ENCODE data around the gene ASMTL.

Gene ASMTL

GRCh38 chrX:1466971-1467561, 14.4 kb upstream of the ASMTL start:
- Histone ChIP-seq H3K36me3 (ENCODE audit: control insufficient read depth, insufficient read depth, low read length) (no peaks in the 10 kb centered on the region), H3K9me3 (ENCODE audit: control insufficient read depth, low read length) (no peaks in the 10 kb centered on the region), H3K4me1 (ENCODE audit: control insufficient read depth, insufficient read depth, low read length, poor library complexity, severe bottlenecking) (peaks cover 11% of the 10 kb centered on the region), H3K4me3 (ENCODE audit: extremely low read depth, insufficient read depth, low read length, poor library complexity, severe bottlenecking) (no peak overlapping the region), H3K27ac (ENCODE audit: low read depth, low read length, severe bottlenecking) (no peak overlapping the region)
- 49 to 62% methylated on average over 18 to 19 of the region's 20 CpGs for WGBS, 2 experiments (ENCODE audit: insufficient coverage in 2 of 2)

GRCh38 chrX:1466232-1466661, 13.5 kb upstream of the ASMTL start:
- Histone ChIP-seq H3K27ac (ENCODE audit: low read depth, low read length, severe bottlenecking) (no peak overlapping the region), H3K4me1 (ENCODE audit: control insufficient read depth, insufficient read depth, low read length, poor library complexity, severe bottlenecking) (peaks cover 11% of the 10 kb centered on the region), H3K4me3 (ENCODE audit: extremely low read depth, insufficient read depth, low read length, poor library complexity, severe bottlenecking) (no peak overlapping the region), H3K9me3 (ENCODE audit: control insufficient read depth, low read length) (no peaks in the 10 kb centered on the region), H3K36me3 (ENCODE audit: control insufficient read depth, insufficient read depth, low read length) (no peaks in the 10 kb centered on the region)
- 59 to 68% methylated on average over 28 of the region's 36 CpGs for WGBS, 2 experiments (ENCODE audit: insufficient coverage in 2 of 2)

DNA sequence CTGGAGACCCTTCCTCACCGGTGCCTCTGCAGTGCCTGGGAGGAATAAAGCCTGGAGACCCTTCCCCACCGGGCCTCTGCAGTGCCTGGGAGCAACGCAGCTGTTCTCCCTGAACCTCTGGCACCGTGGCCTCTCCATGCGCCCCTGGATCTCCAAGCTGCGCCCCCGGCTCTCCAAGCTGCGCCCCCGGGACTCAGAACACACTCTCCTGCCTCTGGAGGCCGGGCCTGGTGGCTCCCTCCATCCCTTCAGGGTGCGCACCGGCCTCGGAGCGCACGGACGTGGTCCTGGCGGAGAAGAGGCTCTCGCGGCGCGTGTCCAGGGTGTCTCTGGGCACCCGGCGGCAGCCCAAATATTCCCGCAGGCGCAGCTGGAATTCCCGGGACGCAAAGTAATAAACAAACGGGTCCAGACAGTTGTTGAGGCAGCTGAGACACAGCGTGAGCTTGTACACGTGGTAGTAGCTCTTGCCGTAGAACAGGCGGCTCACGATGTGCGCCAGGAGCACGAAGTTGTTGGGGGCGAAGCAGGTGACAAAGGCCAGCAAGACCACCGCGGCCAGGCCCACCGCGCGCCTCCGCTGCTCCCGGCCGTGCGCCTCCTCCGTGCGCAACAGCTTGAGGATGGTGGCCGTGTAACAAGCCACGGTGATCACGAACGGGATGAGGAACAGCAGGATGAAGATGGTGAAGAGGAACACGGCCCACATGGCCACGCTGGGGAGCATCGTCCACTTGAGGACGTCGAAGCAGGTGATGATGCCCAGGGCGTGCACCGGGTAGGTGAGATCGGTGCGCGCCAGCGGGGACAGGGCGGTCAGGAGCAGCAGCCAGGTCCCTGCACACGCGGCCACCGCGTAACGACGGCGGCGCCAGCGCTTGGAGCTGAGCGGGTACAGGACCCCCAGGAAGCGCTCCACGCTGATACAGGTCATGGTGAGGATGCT, 12.8 kb upstream of the ASMTL start:
- H3K27ac ChIP-seq (ENCODE audit: low read depth, low read length, severe bottlenecking) = no peak overlapping the region
- peaks cover 11% of the 10 kb centered on the region for H3K4me1 ChIP-seq (ENCODE audit: control insufficient read depth, insufficient read depth, low read length, poor library complexity, severe bottlenecking)
- H3K9me3 ChIP-seq (ENCODE audit: control insufficient read depth, low read length) = no peaks in the 10 kb centered on the region
- 69 to 70% methylated on average over 68 to 74 of the region's 75 CpGs for WGBS, 2 experiments (ENCODE audit: insufficient coverage in 2 of 2)
- H3K36me3 ChIP-seq (ENCODE audit: control insufficient read depth, insufficient read depth, low read length) = no peaks in the 10 kb centered on the region
- no peak overlapping the region for H3K4me3 ChIP-seq (ENCODE audit: extremely low read depth, insufficient read depth, low read length, poor library complexity, severe bottlenecking)

DNA sequence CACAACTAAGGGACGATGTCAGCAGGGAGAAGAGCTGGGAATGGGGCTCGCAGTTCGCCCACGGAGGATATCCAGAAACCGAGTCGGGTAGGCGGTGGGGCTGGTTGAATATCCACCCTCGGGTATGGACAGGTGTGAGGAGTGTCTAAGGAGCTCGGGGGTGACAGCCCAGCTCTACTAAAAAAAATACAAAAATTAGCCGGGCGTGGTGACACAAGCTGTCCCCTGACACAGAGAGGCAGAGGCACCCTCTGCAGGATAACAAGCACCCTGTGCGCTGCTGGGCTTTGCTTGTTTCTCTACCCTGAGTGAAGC, 12.2 kb upstream of the ASMTL start:
- H3K4me3 ChIP-seq (ENCODE audit: extremely low read depth, insufficient read depth, low read length, poor library complexity, severe bottlenecking) = no peak overlapping the region
- 75 to 76% methylated on average over 11 of the region's 12 CpGs for WGBS, 2 experiments (ENCODE audit: insufficient coverage in 2 of 2)
- no peaks in the 10 kb centered on the region for H3K9me3 ChIP-seq (ENCODE audit: control insufficient read depth, low read length)
- peaks cover 11% of the 10 kb centered on the region for H3K4me1 ChIP-seq (ENCODE audit: control insufficient read depth, insufficient read depth, low read length, poor library complexity, severe bottlenecking)
- no peaks in the 10 kb centered on the region for H3K36me3 ChIP-seq (ENCODE audit: control insufficient read depth, insufficient read depth, low read length)
- no peak overlapping the region for H3K27ac ChIP-seq (ENCODE audit: low read depth, low read length, severe bottlenecking)

DNA sequence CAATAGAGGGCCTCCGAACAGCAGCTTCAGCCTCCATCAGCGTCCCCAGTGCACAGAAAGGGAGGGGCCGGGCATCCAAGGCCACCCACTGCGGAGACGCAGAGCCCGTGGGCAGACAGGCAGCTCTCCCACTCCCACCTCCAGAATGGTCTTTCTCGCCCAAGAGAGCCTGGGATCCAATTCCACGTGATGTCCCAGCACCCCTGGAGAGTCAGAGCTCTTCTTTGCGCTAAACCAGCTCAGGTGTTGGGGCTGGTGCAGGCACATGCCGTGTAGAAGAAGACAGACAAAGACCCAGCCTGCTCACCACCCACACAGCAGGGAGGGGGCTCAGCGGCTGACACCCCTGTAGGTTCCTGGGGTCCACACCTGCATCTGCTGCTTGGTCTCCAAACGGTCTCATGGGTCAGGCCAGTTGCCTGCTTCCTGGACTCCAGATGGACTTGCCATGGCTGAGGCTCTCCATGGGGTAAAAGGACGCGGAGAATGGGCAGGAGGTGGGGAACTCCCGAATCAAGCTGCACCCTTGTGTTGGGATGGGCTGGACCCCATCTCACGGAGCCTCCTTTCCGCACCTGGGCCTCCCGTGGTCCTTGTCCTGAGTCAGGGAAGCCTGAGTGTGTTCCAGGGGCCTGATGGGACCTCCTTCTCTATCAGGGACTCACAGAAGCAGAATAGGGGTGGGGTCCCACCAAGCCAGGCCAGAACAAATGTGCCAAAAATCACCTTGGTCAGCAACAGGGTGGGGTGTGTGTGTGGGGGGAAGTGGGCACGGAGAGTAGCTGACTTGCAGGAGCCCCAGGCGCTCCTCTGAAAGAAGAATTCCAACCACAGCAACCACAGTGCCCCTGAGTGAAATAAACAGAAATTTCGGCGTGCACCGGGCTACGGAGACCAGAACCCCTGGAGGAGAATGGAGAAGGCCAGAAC, 11.6 kb upstream of the ASMTL start:
- no peak overlapping the region for H3K27ac ChIP-seq (ENCODE audit: low read depth, low read length, severe bottlenecking)
- WGBS, 2 experiments (ENCODE audit: insufficient coverage in 2 of 2) = 76 to 81% methylated on average over 16 to 19 of the region's 24 CpGs
- H3K36me3 ChIP-seq (ENCODE audit: control insufficient read depth, insufficient read depth, low read length) = no peaks in the 10 kb centered on the region
- H3K4me3 ChIP-seq (ENCODE audit: extremely low read depth, insufficient read depth, low read length, poor library complexity, severe bottlenecking) = no peak overlapping the region
- H3K9me3 ChIP-seq (ENCODE audit: control insufficient read depth, low read length) = no peaks in the 10 kb centered on the region
- H3K4me1 ChIP-seq (ENCODE audit: control insufficient read depth, insufficient read depth, low read length, poor library complexity, severe bottlenecking) = peaks cover 11% of the 10 kb centered on the region

- WGBS, 2 experiments (ENCODE audit: insufficient coverage in 2 of 2) = 89 to 94% methylated on average over 3 of the region's 5 CpGs
- Histone ChIP-seq H3K4me1 (ENCODE audit: control insufficient read depth, insufficient read depth, low read length, poor library complexity, severe bottlenecking) (peaks cover 11% of the 10 kb centered on the region), H3K4me3 (ENCODE audit: extremely low read depth, insufficient read depth, low read length, poor library complexity, severe bottlenecking) (no peak overlapping the region), H3K36me3 (ENCODE audit: control insufficient read depth, insufficient read depth, low read length) (no peaks in the 10 kb centered on the region), H3K27ac (ENCODE audit: low read depth, low read length, severe bottlenecking) (no peak overlapping the region), H3K9me3 (ENCODE audit: control insufficient read depth, low read length) (no peaks in the 10 kb centered on the region)
Measured at GRCh38 chrX:1463581-1463980, 10.9 kb upstream of the ASMTL start.

DNA sequence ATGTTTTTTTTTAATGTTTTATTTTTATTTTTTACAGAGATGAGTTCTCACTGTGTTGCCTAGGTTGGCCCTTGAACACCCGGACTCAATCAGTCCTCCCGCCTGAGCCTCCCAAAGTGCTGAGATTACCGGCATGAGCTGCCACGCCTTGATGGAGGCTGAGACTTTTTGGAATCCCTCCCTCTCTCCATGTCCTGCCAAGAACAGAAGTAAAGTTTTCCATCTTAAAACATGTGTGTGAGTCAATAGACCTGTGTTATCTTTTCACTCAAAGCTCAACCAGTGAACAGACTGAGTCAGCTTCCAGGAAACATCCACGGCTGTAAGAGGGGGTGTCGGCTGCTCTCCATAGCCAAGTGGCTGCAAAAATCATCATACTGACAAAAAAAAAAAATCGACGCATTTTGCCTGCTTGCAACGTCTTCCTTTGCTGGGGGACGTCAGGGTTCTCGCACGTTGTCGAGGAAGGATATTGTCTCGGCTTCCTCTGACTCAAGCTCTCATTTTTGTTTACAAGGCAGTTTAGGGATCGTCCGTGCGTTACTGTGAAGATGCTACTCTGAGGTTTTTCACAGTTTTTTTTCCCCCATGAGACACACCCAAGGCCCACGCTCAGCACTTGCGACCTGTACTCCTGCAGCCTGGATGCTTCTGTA, 10.0 kb upstream of the ASMTL start:
- Histone ChIP-seq H3K36me3 (ENCODE audit: control insufficient read depth, insufficient read depth, low read length) (no peaks in the 10 kb centered on the region), H3K27ac (ENCODE audit: low read depth, low read length, severe bottlenecking) (peak overlapping the region; percentile 19), H3K4me3 (ENCODE audit: extremely low read depth, insufficient read depth, low read length, poor library complexity, severe bottlenecking) (no peak overlapping the region), H3K4me1 (ENCODE audit: control insufficient read depth, insufficient read depth, low read length, poor library complexity, severe bottlenecking) (peaks cover 11% of the 10 kb centered on the region), H3K9me3 (ENCODE audit: control insufficient read depth, low read length) (no peaks in the 10 kb centered on the region)
- WGBS, 2 experiments (ENCODE audit: insufficient coverage in 2 of 2) = 73 to 76% methylated on average over 16 to 19 of the region's 19 CpGs

GRCh38 chrX:1462110-1462509, 9.4 kb upstream of the ASMTL start:
- Histone ChIP-seq H3K27ac (ENCODE audit: low read depth, low read length, severe bottlenecking) (no peak overlapping the region), H3K36me3 (ENCODE audit: control insufficient read depth, insufficient read depth, low read length) (no peaks in the 10 kb centered on the region), H3K4me3 (ENCODE audit: extremely low read depth, insufficient read depth, low read length, poor library complexity, severe bottlenecking) (no peak overlapping the region), H3K4me1 (ENCODE audit: control insufficient read depth, insufficient read depth, low read length, poor library complexity, severe bottlenecking) (peaks cover 11% of the 10 kb centered on the region), H3K9me3 (ENCODE audit: control insufficient read depth, low read length) (no peaks in the 10 kb centered on the region)

DNA sequence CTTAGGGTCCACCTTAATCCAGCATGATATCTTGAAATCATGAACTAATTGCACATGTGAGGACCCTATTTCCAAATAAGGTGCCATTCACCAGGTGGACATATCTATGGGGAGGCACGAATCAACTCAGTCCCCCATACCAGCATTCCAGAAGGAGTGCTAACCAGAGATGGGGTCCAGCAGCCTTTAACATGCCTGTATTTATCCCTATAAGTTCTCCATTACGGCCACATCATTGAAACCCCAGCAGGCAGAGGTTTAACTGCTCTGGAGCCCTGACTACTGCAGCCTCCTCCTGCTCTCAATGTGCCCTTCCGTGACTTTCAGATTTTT, 3.2 kb upstream of the ASMTL start:
- 85 to 93% methylated on average over 2 to 3 of the region's 3 CpGs for WGBS, 2 experiments (ENCODE audit: insufficient coverage in 2 of 2)
- no peak overlapping the region for H3K4me3 ChIP-seq (ENCODE audit: extremely low read depth, insufficient read depth, low read length, poor library complexity, severe bottlenecking)

DNA sequence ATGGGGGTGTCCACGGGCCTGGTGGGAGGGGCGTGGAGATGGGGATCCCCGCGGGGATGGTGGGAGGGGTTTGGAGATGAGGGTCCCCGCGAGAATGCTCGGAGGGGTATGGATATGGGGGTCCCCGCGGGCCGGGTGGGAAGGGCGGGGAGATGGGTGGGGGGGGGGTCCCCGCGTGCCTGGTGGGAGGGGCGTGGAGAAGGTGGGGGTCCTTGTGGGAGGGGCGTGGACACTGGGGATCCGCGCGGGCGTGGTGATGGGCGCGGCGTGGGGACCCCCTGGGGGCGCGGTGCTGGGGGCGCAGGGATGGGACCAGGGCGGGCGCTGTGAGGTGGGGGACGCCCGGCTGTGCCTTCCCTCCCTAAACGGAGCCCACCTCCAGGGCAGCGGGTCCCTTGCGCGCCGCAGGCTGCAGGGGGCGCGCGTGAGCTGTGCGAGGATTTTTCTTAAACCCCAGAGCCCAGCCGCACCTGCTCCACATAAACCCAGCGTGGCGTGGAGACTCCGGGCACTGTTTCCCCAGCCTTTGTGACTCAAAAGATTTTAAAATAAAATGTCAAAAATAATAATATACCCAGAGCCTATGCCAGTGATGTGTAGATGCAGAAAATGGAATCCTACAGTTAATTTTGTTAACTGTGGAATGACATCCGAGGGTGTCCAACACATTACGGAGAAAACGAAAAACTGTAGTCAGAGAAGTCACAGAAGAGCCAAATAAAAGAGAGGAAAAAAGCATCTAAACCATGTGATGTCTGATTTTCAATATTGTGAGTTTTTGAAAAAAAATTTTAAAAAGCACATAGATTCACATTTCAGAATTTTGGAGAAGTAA, 1.5 kb upstream of the ASMTL start:
- Histone ChIP-seq H3K4me3 (ENCODE audit: extremely low read depth, insufficient read depth, low read length, poor library complexity, severe bottlenecking) (peak overlapping the region; percentile 58), H3K27ac (ENCODE audit: low read depth, low read length, severe bottlenecking) (no peak overlapping the region), H3K4me1 (ENCODE audit: control insufficient read depth, insufficient read depth, low read length, poor library complexity, severe bottlenecking) (peaks cover 4% of the 10 kb centered on the region), H3K9me3 (ENCODE audit: control insufficient read depth, low read length) (peaks cover 4% of the 10 kb centered on the region), H3K36me3 (ENCODE audit: control insufficient read depth, insufficient read depth, low read length) (peaks cover 1% of the 10 kb centered on the region)
- 10 to 20% methylated on average over 13 to 16 of the region's 45 CpGs for WGBS, 2 experiments (ENCODE audit: insufficient coverage in 2 of 2)

More for the DNA sequence above, 3.2 kb upstream of the ASMTL start:
- Histone ChIP-seq H3K27ac (ENCODE audit: low read depth, low read length, severe bottlenecking) (no peak overlapping the region), H3K4me1 (ENCODE audit: control insufficient read depth, insufficient read depth, low read length, poor library complexity, severe bottlenecking) (peaks cover 4% of the 10 kb centered on the region), H3K36me3 (ENCODE audit: control insufficient read depth, insufficient read depth, low read length) (no peaks in the 10 kb centered on the region), H3K9me3 (ENCODE audit: control insufficient read depth, low read length) (no peaks in the 10 kb centered on the region)
